Breast epithelium (tissue), 3 donors: Measurements from ENCODE around the gene SIAH1.

Experiments
- CTCF ChIP-seq, 3 donors: fragments of 450-650 bp; IDR thresholded peaks; one replicate each; pipeline ENCODE4 v1.5.1; 2016 to 2017; ENCODE audit warnings: antibody characterized with exemption in 3 of 3, mild to moderate bottlenecking in 3 of 3, moderate library complexity in 3 of 3
- POLR2A ChIP-seq: fragments of 450-650 bp; IDR thresholded peaks from one replicate; pipeline ENCODE4 v1.6.1; 2016; ENCODE audit warnings: antibody characterized with exemption, mild to moderate bottlenecking, moderate library complexity

GRCh38 chr16:48347980-48348379 lies 37.2 kb downstream of the SIAH1 start:
- no peak for TF ChIP-seq POLR2A
- no peak for TF ChIP-seq CTCF (IDR thresholded peaks at IDR 0.05)
